Activated naive CD8-positive, alpha-beta T cell treated with anti-CD3 and anti-CD28 coated beads for 36 hours (primary cell): ENCODE results near the gene NUAK1. TPM values are rescaled to one million over a fixed set of nuclear protein-coding genes. Genes with fewer than 3 reads are reported as not detected.

Experiments
- DNase-seq: peaks from one replicate; pipeline ENCODE4 v3.0.0; 2021
- H3K27ac Mint-ChIP-seq: one replicate; pipeline ENCODE4 v1.8.0; 2022; ENCODE audit warnings: mild to moderate bottlenecking, moderate library complexity, mixed read lengths
- H3K27me3 Mint-ChIP-seq: one replicate; pipeline ENCODE4 v1.8.0; 2022; ENCODE audit warnings: mild to moderate bottlenecking, mixed read lengths
- H3K36me3 Mint-ChIP-seq: one replicate; pipeline ENCODE4 v1.8.0; 2021; ENCODE audit warnings: mild to moderate bottlenecking, mixed read lengths
- H3K4me1 Mint-ChIP-seq: one replicate; pipeline ENCODE4 v1.8.0; 2021; ENCODE audit warnings: mixed read lengths
- H3K4me3 Mint-ChIP-seq: one replicate; pipeline ENCODE4 v1.8.0; 2022; ENCODE audit warnings: mild to moderate bottlenecking, moderate library complexity, mixed read lengths
- H3K9me3 Mint-ChIP-seq: one replicate; pipeline ENCODE4 v1.8.0; 2022; ENCODE audit warnings: mixed read lengths
- total RNA-seq, 2 experiments: library from RNA; stranded (reverse); gene quantifications; one replicate each; pipeline ENCODE4 v1.2.3, GENCODE V29; 2021

NUAK1 gene
- total RNA-seq: not detected

- H3K36me3 Mint-ChIP-seq: no peaks in the 10 kb centered on the region
- H3K4me3 Mint-ChIP-seq: peak within 1 kb of the TSS; percentile 40
- H3K27ac Mint-ChIP-seq: no peak within 1 kb of the TSS
- no peaks in the 10 kb centered on the region for H3K9me3 Mint-ChIP-seq
- H3K4me1 Mint-ChIP-seq: peaks cover 5% of the 10 kb centered on the region
- DNase-seq: peak; percentile 15
- peaks cover 66% of the 10 kb centered on the region for H3K27me3 Mint-ChIP-seq
Measured at GRCh38 chr12:106138633-106139421, at the start of gene NUAK1. NUAK1 (minus strand) TSS chr12:106138954; CDS start chr12:106138653, 301 bp downstream.

- Mint-ChIP-seq H3K27me3 (peaks cover 17% of the 10 kb centered on the region), H3K27ac (no peak overlapping the region), H3K4me3 (no peak overlapping the region), H3K9me3 (no peaks in the 10 kb centered on the region), H3K36me3 (no peaks in the 10 kb centered on the region), H3K4me1 (no peaks in the 10 kb centered on the region)
- DNase-seq: no peak
Measured at GRCh38 chr12:106188256-106188655, 49.5 kb upstream of the NUAK1 start.

- H3K27me3 Mint-ChIP-seq: peaks cover 17% of the 10 kb centered on the region
- DNase-seq: no peak
- no peaks in the 10 kb centered on the region for H3K4me1 Mint-ChIP-seq
- no peaks in the 10 kb centered on the region for H3K36me3 Mint-ChIP-seq
- H3K9me3 Mint-ChIP-seq: no peaks in the 10 kb centered on the region
- no peak overlapping the region for H3K27ac Mint-ChIP-seq
- no peak overlapping the region for H3K4me3 Mint-ChIP-seq
Measured at GRCh38 chr12:106187842-106188241, 49.1 kb upstream of the NUAK1 start.

GRCh38 chr12:106187155-106187789, 48.5 kb upstream of the NUAK1 start:
- no peak for DNase-seq
- no peak overlapping the region for H3K27ac Mint-ChIP-seq
- no peaks in the 10 kb centered on the region for H3K4me1 Mint-ChIP-seq
- H3K27me3 Mint-ChIP-seq: peaks cover 17% of the 10 kb centered on the region
- no peaks in the 10 kb centered on the region for H3K9me3 Mint-ChIP-seq
- no peaks in the 10 kb centered on the region for H3K36me3 Mint-ChIP-seq
- H3K4me3 Mint-ChIP-seq: no peak overlapping the region

- H3K36me3 Mint-ChIP-seq: no peaks in the 10 kb centered on the region
- H3K27ac Mint-ChIP-seq: no peak overlapping the region
- no peaks in the 10 kb centered on the region for H3K9me3 Mint-ChIP-seq
- peaks cover 17% of the 10 kb centered on the region for H3K27me3 Mint-ChIP-seq
- no peak for DNase-seq
- no peak overlapping the region for H3K4me3 Mint-ChIP-seq
- no peaks in the 10 kb centered on the region for H3K4me1 Mint-ChIP-seq
Measured at GRCh38 chr12:106183735-106184134, 45.0 kb upstream of the NUAK1 start.

GRCh38 chr12:106181401-106182114, 42.8 kb upstream of the NUAK1 start:
- H3K27ac Mint-ChIP-seq: no peak overlapping the region
- peaks cover 12% of the 10 kb centered on the region for H3K27me3 Mint-ChIP-seq
- H3K36me3 Mint-ChIP-seq: no peaks in the 10 kb centered on the region
- DNase-seq: no peak
- H3K9me3 Mint-ChIP-seq: no peaks in the 10 kb centered on the region
- no peak overlapping the region for H3K4me3 Mint-ChIP-seq
- H3K4me1 Mint-ChIP-seq: no peaks in the 10 kb centered on the region

- H3K4me3 Mint-ChIP-seq: no peak overlapping the region
- no peaks in the 10 kb centered on the region for H3K4me1 Mint-ChIP-seq
- no peaks in the 10 kb centered on the region for H3K36me3 Mint-ChIP-seq
- no peaks in the 10 kb centered on the region for H3K9me3 Mint-ChIP-seq
- H3K27me3 Mint-ChIP-seq: peaks cover 6% of the 10 kb centered on the region
- no peak for DNase-seq
- no peak overlapping the region for H3K27ac Mint-ChIP-seq
Measured at GRCh38 chr12:106179086-106179485, 40.3 kb upstream of the NUAK1 start.

- no peak for DNase-seq
- Mint-ChIP-seq H3K9me3 (no peaks in the 10 kb centered on the region), H3K27ac (no peak overlapping the region), H3K4me1 (no peaks in the 10 kb centered on the region), H3K4me3 (no peak overlapping the region), H3K36me3 (no peaks in the 10 kb centered on the region), H3K27me3 (peaks cover 6% of the 10 kb centered on the region)
Measured at GRCh38 chr12:106178562-106178961, 39.8 kb upstream of the NUAK1 start.

- Mint-ChIP-seq H3K4me1 (no peaks in the 10 kb centered on the region), H3K27ac (no peak overlapping the region), H3K4me3 (no peak overlapping the region), H3K36me3 (no peaks in the 10 kb centered on the region), H3K9me3 (no peaks in the 10 kb centered on the region), H3K27me3 (peaks cover 6% of the 10 kb centered on the region)
- no peak for DNase-seq
Measured at GRCh38 chr12:106176560-106176959, 37.8 kb upstream of the NUAK1 start.

GRCh38 chr12:106174876-106175275, 36.1 kb upstream of the NUAK1 start:
- Mint-ChIP-seq H3K4me1 (peaks cover 2% of the 10 kb centered on the region), H3K27ac (no peak overlapping the region), H3K36me3 (no peaks in the 10 kb centered on the region), H3K4me3 (no peak overlapping the region), H3K27me3 (peaks cover 6% of the 10 kb centered on the region), H3K9me3 (no peaks in the 10 kb centered on the region)
- DNase-seq: no peak

GRCh38 chr12:106173442-106173841, 34.7 kb upstream of the NUAK1 start:
- DNase-seq: no peak
- peaks cover 2% of the 10 kb centered on the region for H3K4me1 Mint-ChIP-seq

GRCh38 chr12:106171117-106171750, 32.5 kb upstream of the NUAK1 start:
- peaks cover 9% of the 10 kb centered on the region for H3K27me3 Mint-ChIP-seq
- H3K9me3 Mint-ChIP-seq: peaks cover 2% of the 10 kb centered on the region
- peaks cover 2% of the 10 kb centered on the region for H3K4me1 Mint-ChIP-seq
- no peak for DNase-seq
- H3K4me3 Mint-ChIP-seq: no peak overlapping the region
- H3K36me3 Mint-ChIP-seq: no peaks in the 10 kb centered on the region
- H3K27ac Mint-ChIP-seq: no peak overlapping the region

More at GRCh38 chr12:106173442-106173841, 34.7 kb upstream of the NUAK1 start:
- H3K27me3 Mint-ChIP-seq: peaks cover 9% of the 10 kb centered on the region
- H3K27ac Mint-ChIP-seq: no peak overlapping the region
- no peaks in the 10 kb centered on the region for H3K36me3 Mint-ChIP-seq
- H3K4me3 Mint-ChIP-seq: no peak overlapping the region
- H3K9me3 Mint-ChIP-seq: peaks cover 2% of the 10 kb centered on the region

- Mint-ChIP-seq H3K9me3 (peaks cover 2% of the 10 kb centered on the region), H3K36me3 (no peaks in the 10 kb centered on the region), H3K4me1 (peaks cover 2% of the 10 kb centered on the region), H3K27me3 (peaks cover 13% of the 10 kb centered on the region), H3K27ac (no peak overlapping the region), H3K4me3 (no peak overlapping the region)
- DNase-seq: no peak
Measured at GRCh38 chr12:106170285-106170684, 31.5 kb upstream of the NUAK1 start.

GRCh38 chr12:106163712-106164111, 25.0 kb upstream of the NUAK1 start:
- H3K36me3 Mint-ChIP-seq: no peaks in the 10 kb centered on the region
- H3K27ac Mint-ChIP-seq: no peak overlapping the region
- H3K4me3 Mint-ChIP-seq: no peak overlapping the region
- H3K27me3 Mint-ChIP-seq: peaks cover 44% of the 10 kb centered on the region
- DNase-seq: no peak
- H3K9me3 Mint-ChIP-seq: peaks cover under 1% of the 10 kb centered on the region
- no peaks in the 10 kb centered on the region for H3K4me1 Mint-ChIP-seq

- H3K36me3 Mint-ChIP-seq: no peaks in the 10 kb centered on the region
- no peaks in the 10 kb centered on the region for H3K9me3 Mint-ChIP-seq
- no peak for DNase-seq
- H3K4me1 Mint-ChIP-seq: no peaks in the 10 kb centered on the region
- peaks cover 39% of the 10 kb centered on the region for H3K27me3 Mint-ChIP-seq
- no peak overlapping the region for H3K27ac Mint-ChIP-seq
- no peak overlapping the region for H3K4me3 Mint-ChIP-seq
Measured at GRCh38 chr12:106161491-106161890, 22.7 kb upstream of the NUAK1 start.
